GM04504 (cell line): Measurements from ENCODE around the gene ACSL1.

ENCODE experiments used
- DNase-seq: peaks from one replicate; pipeline ENCODE4 v3.0.0-alpha.2; 2012; ENCODE audit warnings: low read depth

The ACSL1 gene, protein sequence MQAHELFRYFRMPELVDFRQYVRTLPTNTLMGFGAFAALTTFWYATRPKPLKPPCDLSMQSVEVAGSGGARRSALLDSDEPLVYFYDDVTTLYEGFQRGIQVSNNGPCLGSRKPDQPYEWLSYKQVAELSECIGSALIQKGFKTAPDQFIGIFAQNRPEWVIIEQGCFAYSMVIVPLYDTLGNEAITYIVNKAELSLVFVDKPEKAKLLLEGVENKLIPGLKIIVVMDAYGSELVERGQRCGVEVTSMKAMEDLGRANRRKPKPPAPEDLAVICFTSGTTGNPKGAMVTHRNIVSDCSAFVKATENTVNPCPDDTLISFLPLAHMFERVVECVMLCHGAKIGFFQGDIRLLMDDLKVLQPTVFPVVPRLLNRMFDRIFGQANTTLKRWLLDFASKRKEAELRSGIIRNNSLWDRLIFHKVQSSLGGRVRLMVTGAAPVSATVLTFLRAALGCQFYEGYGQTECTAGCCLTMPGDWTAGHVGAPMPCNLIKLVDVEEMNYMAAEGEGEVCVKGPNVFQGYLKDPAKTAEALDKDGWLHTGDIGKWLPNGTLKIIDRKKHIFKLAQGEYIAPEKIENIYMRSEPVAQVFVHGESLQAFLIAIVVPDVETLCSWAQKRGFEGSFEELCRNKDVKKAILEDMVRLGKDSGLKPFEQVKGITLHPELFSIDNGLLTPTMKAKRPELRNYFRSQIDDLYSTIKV

DNA sequence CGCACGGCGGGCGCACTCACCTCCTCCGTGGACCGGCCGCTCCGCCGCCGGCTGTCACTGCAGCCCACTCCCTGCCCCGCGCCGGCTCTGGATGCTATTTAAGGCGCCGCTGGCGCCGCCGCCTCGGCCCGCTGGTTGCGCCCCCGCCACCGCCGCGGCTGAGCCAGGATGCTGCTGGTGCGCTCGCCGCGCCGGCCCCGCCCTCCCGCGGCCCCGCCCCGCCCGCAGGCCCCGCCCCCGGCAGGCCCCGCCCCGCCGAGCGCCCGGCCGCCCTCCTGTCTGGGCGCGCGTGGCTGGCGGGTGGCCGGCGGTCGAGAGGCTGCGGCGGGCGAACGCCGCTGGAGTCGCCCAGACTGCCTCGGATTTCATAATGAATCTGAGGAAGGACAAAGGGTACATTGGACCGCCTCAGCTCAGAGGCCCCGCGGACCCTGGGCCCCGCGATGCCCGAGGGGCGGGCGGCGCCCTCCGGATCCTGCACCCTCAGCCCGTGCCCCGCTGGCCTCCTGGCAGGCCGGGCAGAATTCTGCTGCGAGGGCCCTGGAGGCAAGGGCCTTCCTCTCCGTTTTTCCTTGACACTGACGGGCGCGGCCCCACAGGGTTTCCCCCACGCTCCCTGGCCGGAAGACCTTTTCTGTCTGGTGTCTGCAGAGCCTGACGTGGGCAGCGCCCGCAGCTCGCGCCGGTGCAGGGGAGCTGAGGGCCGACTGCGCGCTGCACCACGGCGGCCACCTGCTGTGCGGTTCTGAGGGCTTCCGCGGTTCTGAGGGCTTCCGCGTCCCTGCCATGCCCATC is at the start of gene ACSL1:
ACSL1 (minus strand) TSS at position 73 of the 795 bp plus-strand sequence. CDS start 22,454 bp downstream, outside the sequence.
- peak; percentile 36 for DNase-seq

DNA sequence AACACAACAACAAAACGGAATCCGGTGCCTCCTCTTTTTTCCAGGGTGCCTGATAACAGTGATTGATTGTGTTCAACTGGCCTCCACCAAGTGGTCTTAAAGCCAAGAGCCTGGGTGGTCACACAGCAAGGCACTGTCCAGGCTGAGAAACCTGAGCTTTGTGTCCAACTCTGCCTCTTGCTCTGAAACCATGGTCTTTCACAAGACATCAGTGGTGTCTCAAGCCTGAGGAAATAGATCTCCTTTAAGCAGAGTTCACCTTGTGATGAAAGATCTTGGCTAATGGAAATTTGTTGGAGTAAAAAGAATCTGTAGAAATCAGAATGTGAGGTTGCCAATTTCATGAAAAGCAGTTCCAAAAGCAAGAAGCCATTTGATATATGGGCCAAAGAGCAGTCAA is 47.3 kb upstream of the ACSL1 start:
- DNase-seq = no peak

DNA sequence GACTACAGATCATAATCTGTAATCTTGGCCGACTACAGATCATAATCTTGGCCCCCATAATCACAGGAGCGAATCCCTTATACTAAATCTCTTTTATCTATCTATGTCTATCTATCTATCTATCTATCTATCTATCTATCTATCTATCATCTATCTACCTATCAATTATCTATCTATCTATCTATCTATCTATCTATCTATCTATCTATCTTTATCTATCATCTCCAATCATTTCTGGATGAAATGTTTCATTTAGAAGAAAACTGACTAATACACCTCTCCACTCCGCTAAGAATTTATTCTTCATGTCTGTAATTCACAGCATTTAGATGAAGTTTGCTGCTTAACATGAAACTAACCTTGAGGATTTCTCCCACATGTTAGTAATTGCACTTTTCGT is 45.0 kb upstream of the ACSL1 start:
- no peak for DNase-seq

DNA sequence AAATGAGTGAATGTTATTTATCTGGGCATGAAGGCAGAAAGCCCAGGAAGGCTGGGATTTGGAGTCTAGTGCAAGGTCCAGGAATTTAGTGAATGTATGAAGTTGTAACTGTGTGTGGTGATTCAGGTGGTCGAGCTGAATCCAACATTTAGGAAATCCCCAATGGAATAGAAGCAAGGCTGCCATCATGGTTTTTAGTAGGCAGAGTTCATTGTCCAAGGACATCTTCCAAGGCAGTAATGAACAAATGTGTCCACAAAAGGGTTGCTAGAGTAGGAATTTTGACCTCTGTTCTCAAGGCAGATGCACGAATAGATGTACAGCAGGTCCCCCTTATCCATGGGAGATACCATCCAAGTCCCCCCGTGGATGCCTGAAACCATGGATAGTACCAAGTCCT is 42.9 kb upstream of the ACSL1 start:
- DNase-seq = no peak

DNA sequence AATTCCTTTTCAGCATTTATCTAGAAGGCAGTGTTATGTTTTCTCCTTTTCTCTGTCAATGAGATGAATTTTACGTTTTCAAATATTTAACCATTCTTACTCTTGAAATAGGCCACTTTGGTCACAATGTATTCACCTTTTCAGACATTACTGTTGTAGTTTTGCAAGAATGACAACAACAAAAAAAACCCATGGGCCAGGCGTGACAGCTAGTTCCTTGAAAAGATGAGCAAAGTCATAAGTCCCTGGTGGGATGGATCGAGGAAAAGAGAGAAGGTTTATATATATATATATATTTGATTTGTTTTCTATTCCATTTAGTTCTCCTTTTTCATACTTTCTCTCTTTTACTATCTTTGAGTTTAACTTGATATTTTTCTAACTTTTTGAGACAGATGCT is 38.1 kb upstream of the ACSL1 start:
- no peak for DNase-seq

DNA sequence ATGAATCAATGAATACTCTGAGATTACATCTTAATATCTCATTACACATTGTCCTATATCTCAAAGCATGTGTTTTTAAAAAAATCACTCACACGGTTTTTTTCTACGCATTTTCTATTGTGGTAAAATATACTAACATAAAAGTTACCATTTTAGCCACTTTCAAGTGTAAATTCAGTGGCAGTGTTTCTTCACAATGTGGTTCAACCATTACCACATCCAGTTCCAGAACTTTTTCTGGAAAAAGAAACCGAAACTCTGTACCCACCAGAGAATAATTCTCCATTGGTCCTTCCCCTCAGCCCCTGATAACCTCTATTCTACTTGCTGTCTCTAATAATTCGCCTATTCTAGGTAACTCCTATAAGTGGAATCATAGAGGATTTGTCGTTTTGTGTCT is 35.3 kb upstream of the ACSL1 start:
- DNase-seq = no peak

DNA sequence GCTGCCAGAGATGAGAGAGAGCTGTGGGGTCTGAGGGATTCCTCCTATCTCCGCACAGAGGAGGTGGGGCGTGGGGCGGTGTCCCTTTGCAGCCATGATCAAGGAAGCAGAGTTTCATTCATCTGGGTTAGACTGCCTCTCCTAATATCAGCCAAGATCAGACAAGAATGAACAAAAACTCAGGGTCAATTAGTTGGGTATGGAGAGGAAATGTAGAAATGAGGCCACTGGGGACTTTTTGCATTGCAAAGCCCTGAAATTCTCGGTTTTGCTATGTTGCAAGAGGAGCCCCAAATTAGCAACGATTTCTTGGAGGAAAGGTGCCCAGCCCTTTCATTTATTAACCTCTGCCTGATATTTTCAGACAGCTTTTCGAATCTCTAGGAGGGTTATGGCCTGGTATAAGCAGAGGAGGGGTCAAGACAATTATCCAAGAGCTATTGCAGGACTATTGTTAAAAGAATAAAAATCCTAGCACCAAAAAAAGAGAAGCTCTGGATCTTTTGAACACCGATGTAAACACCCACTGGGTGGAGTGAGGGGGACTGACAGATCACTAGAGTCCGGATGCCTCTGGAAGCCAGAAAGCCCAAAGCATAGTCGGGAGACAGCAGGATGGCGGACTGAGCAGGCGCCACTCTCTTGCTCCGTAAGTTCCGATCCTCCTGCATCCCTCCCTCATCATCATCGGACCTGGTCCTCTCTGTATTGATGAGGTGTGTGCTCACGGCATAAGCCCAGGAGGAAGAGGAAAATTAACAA is 34.4 kb upstream of the ACSL1 start:
- DNase-seq = no peak

DNA sequence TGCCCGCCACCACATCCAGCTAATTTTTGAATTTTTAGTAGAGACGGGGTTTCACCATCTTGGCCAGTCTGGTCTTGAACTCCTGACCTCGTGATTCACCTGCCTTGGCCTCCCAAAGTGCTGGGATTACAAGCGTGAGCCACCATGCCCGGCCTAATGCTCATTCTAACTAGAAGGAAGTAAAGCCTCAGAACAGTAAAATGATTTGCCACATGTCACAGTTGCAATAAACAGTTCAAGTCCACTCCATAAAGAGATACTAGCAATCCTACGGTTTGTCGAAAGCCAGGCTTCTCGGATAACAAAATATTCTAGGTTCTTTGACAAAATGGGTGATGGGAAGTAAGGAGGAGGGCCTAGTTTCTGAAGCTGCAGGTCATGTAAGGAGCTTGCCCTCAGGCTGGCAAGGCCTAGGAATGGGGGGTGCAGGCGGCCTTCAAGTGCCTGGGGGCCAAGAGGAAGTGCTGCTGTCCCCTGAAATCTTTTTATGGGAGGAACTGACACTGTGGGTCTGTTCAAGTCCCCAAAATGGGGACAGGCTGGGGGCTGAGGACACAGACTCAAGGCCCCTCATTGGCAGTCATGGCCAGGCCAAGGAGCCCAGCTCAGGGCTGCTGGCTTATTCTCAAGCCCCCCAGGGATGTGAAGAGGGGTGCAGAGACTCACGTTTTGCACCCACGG is 31.8 kb upstream of the ACSL1 start:
- DNase-seq = no peak

DNA sequence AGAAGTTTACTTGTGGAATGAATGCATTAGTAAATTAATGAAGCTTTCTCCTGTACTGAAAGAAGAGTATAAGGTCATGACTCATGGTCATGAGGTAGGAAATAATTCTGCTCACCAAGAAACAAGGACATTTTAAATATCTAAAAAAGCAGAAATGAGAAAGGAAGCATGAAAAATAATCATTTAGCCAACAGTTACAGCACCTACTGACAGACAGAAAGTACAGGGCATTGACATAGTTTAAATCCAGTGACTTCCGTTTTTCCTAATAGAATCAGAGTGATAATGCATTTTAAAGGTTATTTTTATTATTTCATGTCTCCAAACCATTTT is 30.5 kb upstream of the ACSL1 start:
- DNase-seq = no peak

DNA sequence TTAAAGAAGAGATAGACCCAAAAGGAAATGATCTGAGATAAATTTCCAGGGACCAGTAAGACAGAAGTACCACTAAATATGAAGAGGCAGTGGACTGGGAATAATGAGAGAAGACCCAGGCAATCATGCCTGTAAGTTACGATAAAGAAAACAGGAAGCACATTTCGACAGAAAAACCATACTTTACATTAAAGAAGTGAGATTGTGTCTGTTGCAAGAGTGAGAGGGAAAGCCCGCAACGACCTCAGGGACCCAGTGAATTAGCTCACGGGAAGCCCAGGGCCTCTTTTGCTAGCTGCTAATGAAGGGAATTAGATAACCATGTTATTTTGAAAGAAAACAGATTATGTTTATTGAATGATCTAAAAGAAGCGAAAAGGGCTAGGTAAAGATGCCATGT is 28.9 kb upstream of the ACSL1 start:
- no peak for DNase-seq

DNA sequence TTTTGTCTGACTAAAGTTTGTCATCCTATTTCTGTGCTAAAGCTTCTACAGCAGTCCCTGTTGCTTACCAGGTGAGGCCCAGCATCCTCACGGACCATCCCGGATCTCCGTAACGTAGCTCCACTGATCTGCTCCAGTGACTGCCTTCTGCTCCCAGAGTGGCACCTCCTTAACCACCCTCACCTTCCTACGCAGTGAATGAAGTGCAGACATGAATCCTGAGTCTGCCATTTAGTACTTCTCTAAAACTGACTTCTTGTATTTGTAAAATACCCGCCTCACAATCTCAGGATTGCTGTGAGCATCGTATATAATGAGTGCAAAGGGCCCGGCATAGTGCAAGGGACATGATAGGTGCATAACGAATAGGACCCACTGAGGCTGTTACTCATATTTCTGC is 27.7 kb upstream of the ACSL1 start:
- DNase-seq = no peak

DNA sequence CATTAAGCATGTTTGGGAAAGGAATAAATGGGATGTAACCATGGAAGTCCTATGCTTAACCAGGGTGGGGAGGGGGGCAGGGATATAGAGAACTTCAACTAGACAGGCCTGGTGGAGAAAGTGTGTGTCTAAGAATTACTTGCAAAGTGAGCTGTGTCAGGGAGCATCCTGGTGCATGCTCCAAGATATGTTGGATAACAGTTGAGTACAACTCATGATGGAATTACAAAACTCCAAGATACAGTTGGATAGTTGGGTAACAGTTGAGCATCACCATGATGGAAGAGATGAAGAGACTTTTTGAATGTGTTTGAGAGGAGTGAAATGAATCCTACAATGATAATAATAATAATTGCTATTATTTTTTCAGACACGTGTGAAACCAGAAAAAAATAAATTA is 26.1 kb upstream of the ACSL1 start:
- no peak for DNase-seq

DNA sequence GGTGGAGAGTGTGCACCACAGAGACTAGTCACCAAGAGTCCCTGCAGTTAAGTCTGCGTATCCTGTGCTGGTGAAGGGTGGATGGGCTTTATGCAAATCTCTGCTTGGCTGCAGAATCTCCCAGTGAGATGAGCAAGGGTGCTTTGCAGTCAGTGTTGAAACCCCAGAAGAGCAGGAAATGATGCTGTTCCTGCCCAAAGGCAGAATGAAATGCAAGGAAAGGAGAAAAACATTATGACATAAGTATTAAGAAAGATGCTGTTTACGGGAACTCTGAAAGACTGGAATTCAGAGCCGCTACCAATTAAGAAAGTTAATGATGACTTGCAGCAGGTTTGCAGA is 25.4 kb upstream of the ACSL1 start:
- no peak for DNase-seq

DNA sequence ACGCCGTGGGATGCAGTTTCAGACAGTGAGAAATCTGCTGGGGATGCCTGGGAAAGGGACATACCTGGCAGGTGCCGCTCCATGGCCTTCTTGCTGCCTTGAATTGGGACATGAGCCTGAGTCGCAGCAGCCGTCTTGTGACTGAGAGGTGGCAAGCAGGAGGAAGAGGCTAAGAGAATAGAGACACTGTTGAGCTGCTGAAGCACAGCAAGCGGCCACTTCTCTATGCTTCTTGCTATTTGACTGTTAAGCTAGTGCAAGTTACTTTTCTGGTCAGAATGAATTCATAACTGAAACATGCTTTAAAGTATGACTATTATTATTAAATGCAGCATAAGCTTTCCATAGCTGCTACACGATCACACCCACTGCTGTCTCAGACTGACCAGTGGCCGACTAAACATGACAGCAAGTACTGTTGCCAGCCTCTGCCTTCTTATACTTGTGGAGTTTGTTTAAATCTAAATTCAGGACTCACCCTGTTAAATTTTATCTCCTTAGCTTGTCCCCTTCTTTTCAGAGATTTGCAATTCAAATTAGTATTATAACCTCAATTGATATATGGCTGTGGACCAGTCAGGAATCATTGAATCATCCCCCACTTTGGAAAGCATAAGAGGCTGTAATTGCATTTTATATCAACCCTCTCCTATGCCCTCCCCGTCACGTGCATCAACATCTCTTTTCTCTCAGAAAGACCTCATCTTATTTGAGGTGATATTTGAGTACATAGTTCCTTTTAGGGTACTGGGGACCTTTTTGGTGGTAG is 24.8 kb upstream of the ACSL1 start:
- no peak for DNase-seq

DNA sequence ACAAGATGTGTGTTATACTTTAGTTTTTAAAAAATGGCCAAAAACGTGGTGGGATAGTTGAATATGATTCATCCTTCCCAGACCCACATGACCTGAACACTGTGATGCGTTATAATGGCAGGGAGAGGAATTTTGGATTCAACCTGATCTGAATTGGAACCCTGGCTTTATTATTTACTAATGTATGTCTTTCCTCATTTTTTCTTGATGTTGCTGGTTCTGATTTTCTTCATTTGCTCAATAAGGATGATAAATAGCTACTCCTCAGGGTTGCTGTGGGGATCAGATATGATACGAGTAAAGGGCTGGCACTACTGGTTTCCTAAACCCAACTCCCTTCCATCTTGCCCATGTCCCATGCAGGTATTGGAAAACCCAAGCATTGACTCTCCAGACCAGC is 24.2 kb upstream of the ACSL1 start:
- no peak for DNase-seq

DNA sequence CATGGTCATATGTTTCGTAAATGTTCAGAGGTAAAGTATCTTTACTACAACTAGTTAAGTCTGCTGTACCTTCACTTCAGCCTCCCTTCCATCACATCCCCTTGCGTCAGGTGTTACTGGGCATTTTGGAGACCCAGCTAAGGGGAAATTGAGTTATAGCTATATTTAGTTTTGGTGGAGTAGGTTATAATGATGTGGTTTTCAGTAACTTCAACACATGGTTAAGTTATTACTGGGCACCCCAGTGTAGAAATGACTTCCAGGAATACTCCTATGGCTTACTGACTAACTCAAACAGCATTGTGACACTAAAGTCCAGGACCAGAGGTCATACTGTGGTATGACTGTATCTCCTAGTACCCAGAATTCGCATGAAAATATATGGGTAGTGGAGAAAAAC is 23.4 kb upstream of the ACSL1 start:
- DNase-seq = no peak

DNA sequence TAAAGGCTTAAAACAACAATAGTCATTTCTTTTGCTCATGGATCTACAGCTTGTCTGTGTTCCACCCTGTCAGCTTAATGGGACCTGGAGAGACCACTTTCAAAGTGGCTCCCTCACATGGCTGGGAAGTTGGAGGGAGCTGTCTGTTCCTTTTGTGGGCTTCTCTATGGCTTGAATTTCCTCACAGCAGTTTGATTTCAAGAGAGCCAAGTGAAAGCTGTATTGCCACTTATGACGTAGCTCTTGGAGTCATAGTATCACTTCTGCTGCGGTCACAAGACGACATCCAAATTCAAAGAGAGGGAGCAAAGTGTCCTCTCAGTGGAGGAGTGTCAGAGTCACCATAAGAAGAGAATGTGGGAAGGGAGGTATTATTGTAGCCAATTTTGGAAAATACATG is 22.7 kb upstream of the ACSL1 start:
- no peak for DNase-seq

DNA sequence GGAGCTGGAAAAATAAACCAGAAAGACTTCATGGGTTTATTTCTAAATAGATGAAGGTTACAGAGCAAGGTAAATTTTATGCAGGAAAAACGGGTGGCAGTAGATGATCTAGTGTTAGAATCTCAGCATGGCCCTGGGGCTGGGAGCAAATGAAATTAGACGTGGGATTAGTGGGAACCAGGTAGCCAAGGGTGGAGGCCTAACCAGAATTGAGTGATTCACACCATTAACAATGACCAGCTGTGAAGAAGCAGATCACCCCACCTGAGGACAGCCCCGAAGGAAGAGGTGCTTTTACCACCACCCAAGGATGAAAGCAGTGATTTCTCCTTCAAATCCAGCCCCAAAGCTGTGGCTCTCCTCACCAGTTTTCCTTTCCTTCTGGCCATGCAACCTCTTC is 20.8 kb upstream of the ACSL1 start:
- DNase-seq = no peak

DNA sequence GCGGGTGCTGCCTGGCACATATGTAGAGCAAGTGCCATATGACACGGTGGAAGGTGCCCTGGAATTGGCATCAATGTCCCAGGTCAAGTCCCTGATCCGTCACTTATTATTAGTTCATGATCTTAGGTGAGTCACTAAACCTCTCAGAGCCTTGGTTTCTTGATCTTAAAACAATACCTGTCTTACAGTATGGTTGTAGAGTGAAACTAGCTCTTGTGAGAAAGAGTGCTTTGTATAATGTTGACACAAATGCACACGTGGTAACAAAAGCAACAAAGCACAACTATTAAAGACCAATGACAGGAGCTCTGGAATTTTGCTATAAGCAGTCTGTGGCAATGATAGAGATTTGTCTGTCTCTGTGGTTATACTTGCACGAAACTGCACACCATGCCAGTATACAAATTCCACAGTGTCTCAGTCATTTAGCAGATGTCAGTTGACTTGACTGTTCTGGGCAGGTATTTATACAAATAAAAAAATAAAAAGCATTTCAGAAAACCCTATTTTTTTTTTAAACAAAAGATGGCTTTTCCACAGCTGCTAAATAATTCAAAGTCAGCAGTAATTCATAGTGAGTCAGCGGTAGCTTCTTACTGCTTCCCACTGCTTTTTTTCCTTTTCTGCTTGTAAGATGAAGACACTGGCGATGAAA is 19.7 kb upstream of the ACSL1 start:
- peak; percentile 55 for DNase-seq

DNA sequence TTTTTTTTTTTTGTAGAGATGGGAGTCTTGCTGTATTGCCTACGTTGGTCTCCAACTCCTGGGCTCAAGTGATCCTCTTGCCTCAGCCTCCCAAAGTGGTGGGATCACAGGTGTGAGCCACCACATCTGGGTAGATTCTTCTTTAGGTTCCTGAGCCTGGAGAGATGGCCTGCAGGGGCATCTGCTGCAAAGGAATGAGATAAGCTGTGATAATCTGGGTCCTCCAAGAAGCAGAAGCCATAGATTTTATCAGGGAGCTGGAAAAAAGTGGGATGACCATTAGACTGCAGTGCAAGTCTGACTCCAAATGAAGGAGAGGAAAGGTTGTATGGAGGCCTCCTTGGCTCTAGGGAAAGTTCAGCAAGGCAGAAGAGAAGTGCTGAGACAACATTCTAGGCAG is 19.0 kb upstream of the ACSL1 start:
- DNase-seq = no peak
